Testis (tissue), 2 donors: ENCODE data around the gene SLX4IP.

Source experiments
- POLR2A ChIP-seq: fragments of 450-650 bp; IDR thresholded peaks from one replicate; pipeline ENCODE4 v1.6.1; 2017; ENCODE audit warnings: antibody characterized with exemption, mild to moderate bottlenecking, moderate library complexity
- TF ChIP-seq, protein P1 (sequence below), 3 experiments: fragments of 450-650 bp in 2 of 3; fragments of 200-600 bp in 1 of 3; sonication (generic) in 1 of 3; IDR thresholded peaks; one replicate each; pipeline ENCODE4 v1.5.1; 2016 to 2019; ENCODE audit warnings: antibody characterized with exemption in 3 of 3, mild to moderate bottlenecking in 2 of 3, moderate library complexity in 1 of 3

DNA sequence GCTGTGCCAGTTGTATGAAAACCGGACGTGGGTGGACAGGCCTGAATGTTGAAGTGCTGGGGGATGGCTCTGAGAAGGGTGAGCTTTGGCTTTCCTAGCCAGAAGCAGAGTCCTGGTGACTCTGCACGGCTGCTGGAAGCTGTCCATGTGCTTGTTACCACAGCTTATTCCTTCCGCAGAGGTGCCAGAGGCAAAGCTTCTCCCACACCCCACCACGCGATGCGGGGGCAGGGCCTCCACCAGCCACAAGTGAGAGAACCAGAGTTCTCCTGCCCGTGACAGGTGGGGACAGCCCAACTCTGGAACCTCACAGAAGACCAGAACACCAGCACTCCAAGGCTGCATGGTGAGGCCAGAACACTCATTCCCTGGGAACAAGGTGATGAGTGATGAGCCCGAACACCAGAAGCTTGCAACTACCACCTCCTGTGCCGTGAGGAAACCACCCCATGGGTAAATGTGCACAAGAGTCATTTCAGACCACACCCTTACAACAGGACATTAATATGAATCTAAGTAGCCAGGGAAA lies 202.0 kb downstream of the SLX4IP start:
- TF ChIP-seq POLR2A, result no peak
- TF ChIP-seq, protein P1, sequence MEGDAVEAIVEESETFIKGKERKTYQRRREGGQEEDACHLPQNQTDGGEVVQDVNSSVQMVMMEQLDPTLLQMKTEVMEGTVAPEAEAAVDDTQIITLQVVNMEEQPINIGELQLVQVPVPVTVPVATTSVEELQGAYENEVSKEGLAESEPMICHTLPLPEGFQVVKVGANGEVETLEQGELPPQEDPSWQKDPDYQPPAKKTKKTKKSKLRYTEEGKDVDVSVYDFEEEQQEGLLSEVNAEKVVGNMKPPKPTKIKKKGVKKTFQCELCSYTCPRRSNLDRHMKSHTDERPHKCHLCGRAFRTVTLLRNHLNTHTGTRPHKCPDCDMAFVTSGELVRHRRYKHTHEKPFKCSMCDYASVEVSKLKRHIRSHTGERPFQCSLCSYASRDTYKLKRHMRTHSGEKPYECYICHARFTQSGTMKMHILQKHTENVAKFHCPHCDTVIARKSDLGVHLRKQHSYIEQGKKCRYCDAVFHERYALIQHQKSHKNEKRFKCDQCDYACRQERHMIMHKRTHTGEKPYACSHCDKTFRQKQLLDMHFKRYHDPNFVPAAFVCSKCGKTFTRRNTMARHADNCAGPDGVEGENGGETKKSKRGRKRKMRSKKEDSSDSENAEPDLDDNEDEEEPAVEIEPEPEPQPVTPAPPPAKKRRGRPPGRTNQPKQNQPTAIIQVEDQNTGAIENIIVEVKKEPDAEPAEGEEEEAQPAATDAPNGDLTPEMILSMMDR (IDR thresholded peaks at IDR 0.05), result no peak
